ENCODE measurements around the gene ZNF408. TPM values are rescaled to one million over a fixed set of nuclear protein-coding genes. Genes with fewer than 3 reads are reported as not detected.

Gene ZNF408
- 5.1 and 7.4 TPM in 2 replicates for total RNA-seq (2014; rRNA removed; shearing (Covaris generic); ENCODE audit: low replicate concordance)

- Histone ChIP-seq H3K4me1 (ENCODE audit: low read length) (peaks cover 25% of the 10 kb centered on the region), H3K9me3 (ENCODE audit: low read length) (no peaks in the 10 kb centered on the region), H3K4me2 (ENCODE audit: low read depth, low read length, poor library complexity, severe bottlenecking) (peak within 1 kb of the TSS; percentile 80), H3K27ac (ENCODE audit: low read length) (peak within 1 kb of the TSS; percentile 63), H3K4me3 (ENCODE audit: low read length) (peak within 1 kb of the TSS; percentile 87), H3K36me3 (ENCODE audit: insufficient read depth, low read length) (peaks cover 16% of the 10 kb centered on the region), H4K20me1 (ENCODE audit: insufficient read depth, low read depth, low read length) (peaks cover 5% of the 10 kb centered on the region; the same call in 1 of the 2 replicates), H3K9ac (ENCODE audit: low read length) (peak within 1 kb of the TSS; percentile 78), H3K79me2 (ENCODE audit: low read length) (peaks cover 61% of the 10 kb centered on the region), H3K9me2 (replicated peaks; ENCODE audit: insufficient read depth, low read length) (no peaks in the 10 kb centered on the region), H3K27me3 (ENCODE audit: low read length) (no peaks in the 10 kb centered on the region), H2AFZ (ENCODE audit: low read length) (peak within 1 kb of the TSS; percentile 94)
- DNase-seq = peak; percentile 100
Observed at GRCh38 chr11:46700241-46701077, at the start of gene ZNF408, which contains the start of gene ARHGAP1. ZNF408 (plus strand) TSS chr11:46701031; CDS start chr11:46701048, 17 bp downstream. ARHGAP1 (minus strand) TSS chr11:46700619; CDS start chr11:46696107, 4,512 bp downstream.

DNA sequence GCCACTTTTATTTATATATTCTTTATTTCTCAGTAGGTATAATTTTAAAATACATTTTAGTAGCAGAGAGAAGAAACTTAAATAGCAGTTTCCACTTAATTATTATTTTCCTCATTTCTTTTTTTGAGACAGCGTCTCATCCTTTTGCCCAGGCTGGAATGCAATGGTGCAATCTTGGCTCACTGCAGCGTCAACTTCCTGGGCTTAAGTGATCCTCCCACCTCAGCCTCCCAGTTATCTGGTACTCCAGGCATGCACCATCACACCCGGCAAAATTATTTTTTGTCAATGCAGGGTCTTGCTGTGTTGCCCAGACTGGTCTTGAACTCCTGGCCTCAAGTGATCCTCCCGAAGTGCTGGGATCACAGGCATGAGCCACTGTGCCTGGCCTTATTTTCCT is 45.2 kb upstream of the ZNF408 start:
- peaks cover 10% of the 10 kb centered on the region; the same call in 1 of the 2 replicates for H3K36me3 ChIP-seq (ENCODE audit: insufficient read depth, low read length)

GRCh38 chr11:46657186-46657585 is 43.6 kb upstream of the ZNF408 start:
- Histone ChIP-seq H4K20me1 (ENCODE audit: insufficient read depth, low read depth, low read length) (no peaks in the 10 kb centered on the region), H3K36me3 (ENCODE audit: insufficient read depth, low read length) (peaks cover 13% of the 10 kb centered on the region; the same call in 1 of the 2 replicates), H3K4me2 (ENCODE audit: low read depth, low read length, poor library complexity, severe bottlenecking) (no peak overlapping the region), H3K4me3 (ENCODE audit: low read length) (no peak overlapping the region), H3K79me2 (ENCODE audit: low read length) (no peaks in the 10 kb centered on the region), H3K9ac (ENCODE audit: low read length) (no peak overlapping the region), H3K27ac (ENCODE audit: low read length) (no peak overlapping the region), H3K9me3 (ENCODE audit: low read length) (no peaks in the 10 kb centered on the region), H3K9me2 (replicated peaks; ENCODE audit: insufficient read depth, low read length) (no peaks in the 10 kb centered on the region), H2AFZ (ENCODE audit: low read length) (no peak overlapping the region), H3K4me1 (ENCODE audit: low read length) (no peaks in the 10 kb centered on the region), H3K27me3 (ENCODE audit: low read length) (no peaks in the 10 kb centered on the region)
- no peak for DNase-seq

More for the DNA sequence above, 45.2 kb upstream of the ZNF408 start:
- Histone ChIP-seq H3K9me3 (ENCODE audit: low read length) (no peaks in the 10 kb centered on the region), H3K9ac (ENCODE audit: low read length) (no peak overlapping the region), H2AFZ (ENCODE audit: low read length) (no peak overlapping the region), H3K4me1 (ENCODE audit: low read length) (no peaks in the 10 kb centered on the region), H4K20me1 (ENCODE audit: insufficient read depth, low read depth, low read length) (no peaks in the 10 kb centered on the region), H3K4me3 (ENCODE audit: low read length) (no peak overlapping the region), H3K4me2 (ENCODE audit: low read depth, low read length, poor library complexity, severe bottlenecking) (no peak overlapping the region), H3K79me2 (ENCODE audit: low read length) (no peaks in the 10 kb centered on the region), H3K9me2 (replicated peaks; ENCODE audit: insufficient read depth, low read length) (no peaks in the 10 kb centered on the region), H3K27me3 (ENCODE audit: low read length) (no peaks in the 10 kb centered on the region), H3K27ac (ENCODE audit: low read length) (no peak overlapping the region)
- DNase-seq = no peak

DNA sequence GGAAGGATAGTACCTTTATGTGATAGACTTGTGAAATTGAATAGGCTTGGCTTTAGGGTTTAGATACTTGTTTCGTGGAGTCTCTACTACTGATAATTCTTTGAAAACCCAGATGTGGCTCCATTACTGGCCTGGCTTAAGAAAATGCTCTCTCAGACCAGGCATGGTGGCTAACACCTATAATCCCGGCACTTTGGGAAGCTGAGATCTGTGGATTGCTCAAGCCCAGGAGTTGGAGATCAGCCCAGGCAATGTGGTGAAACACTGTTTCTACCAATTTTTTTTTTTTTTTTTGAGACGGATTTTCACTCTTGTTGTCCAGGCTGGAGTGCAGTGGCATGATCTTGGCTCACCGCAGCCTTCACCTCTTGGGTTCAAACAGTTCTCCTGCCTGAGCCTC is 42.6 kb upstream of the ZNF408 start:
- Histone ChIP-seq H3K27me3 (ENCODE audit: low read length) (no peaks in the 10 kb centered on the region), H3K36me3 (ENCODE audit: insufficient read depth, low read length) (peaks cover 15% of the 10 kb centered on the region; the same call in 1 of the 2 replicates), H3K4me2 (ENCODE audit: low read depth, low read length, poor library complexity, severe bottlenecking) (no peak overlapping the region), H3K4me1 (ENCODE audit: low read length) (no peaks in the 10 kb centered on the region), H3K79me2 (ENCODE audit: low read length) (no peaks in the 10 kb centered on the region), H3K4me3 (ENCODE audit: low read length) (no peak overlapping the region), H4K20me1 (ENCODE audit: insufficient read depth, low read depth, low read length) (no peaks in the 10 kb centered on the region), H3K27ac (ENCODE audit: low read length) (no peak overlapping the region), H2AFZ (ENCODE audit: low read length) (no peak overlapping the region), H3K9ac (ENCODE audit: low read length) (no peak overlapping the region), H3K9me3 (ENCODE audit: low read length) (no peaks in the 10 kb centered on the region), H3K9me2 (replicated peaks; ENCODE audit: insufficient read depth, low read length) (no peaks in the 10 kb centered on the region)
- DNase-seq = no peak

DNA sequence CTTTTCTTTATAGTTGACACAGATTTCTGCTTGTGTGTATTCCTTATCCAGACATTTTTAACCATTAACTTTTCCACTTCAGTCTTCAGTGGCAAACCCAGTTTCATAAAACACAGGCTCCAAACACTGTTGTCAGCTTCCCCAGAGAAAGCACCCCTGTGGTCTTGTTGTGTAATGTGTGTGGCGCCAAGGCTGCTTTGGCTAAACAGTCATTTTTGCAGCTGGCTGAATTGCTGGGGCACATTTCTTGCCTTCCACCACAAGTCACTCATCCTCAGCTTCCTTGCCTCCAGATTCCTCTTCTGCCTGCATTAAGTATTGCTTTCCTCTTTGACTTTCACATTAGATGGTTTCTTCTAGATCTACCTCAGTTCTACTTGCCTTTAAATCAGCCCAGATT is 40.9 kb upstream of the ZNF408 start:
- H3K9ac ChIP-seq (ENCODE audit: low read length) = no peak overlapping the region
- H3K27me3 ChIP-seq (ENCODE audit: low read length) = no peaks in the 10 kb centered on the region
- no peaks in the 10 kb centered on the region for H3K4me1 ChIP-seq (ENCODE audit: low read length)
- H3K9me2 ChIP-seq (replicated peaks; ENCODE audit: insufficient read depth, low read length) = no peaks in the 10 kb centered on the region
- no peak overlapping the region for H2AFZ ChIP-seq (ENCODE audit: low read length)
- no peak overlapping the region for H3K4me2 ChIP-seq (ENCODE audit: low read depth, low read length, poor library complexity, severe bottlenecking)
- H3K79me2 ChIP-seq (ENCODE audit: low read length) = no peaks in the 10 kb centered on the region
- no peaks in the 10 kb centered on the region for H3K9me3 ChIP-seq (ENCODE audit: low read length)
- H3K36me3 ChIP-seq (ENCODE audit: insufficient read depth, low read length) = peaks cover 15% of the 10 kb centered on the region; the same call in 1 of the 2 replicates
- no peak for DNase-seq
- H4K20me1 ChIP-seq (ENCODE audit: insufficient read depth, low read depth, low read length) = no peaks in the 10 kb centered on the region
- no peak overlapping the region for H3K4me3 ChIP-seq (ENCODE audit: low read length)
- no peak overlapping the region for H3K27ac ChIP-seq (ENCODE audit: low read length)

DNA sequence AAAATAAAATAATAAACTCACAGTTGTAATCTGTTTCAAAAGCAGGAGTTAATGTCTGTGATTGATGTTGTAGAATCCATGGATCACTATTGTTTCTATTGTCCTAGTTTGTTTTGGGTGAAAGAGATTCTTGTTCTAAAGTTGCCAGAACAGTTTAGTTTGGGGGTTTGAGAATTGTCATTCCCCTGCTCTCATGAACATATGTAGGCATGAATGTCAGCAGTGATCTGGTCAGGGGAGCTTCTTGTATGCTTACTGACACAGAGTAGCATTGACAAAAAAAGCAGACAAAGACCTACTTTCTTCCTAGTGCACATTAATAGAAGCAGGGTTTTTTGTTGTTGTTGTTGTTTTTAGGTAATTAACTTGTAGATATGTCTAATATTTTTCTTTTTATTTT is 39.0 kb upstream of the ZNF408 start:
- H3K4me3 ChIP-seq (ENCODE audit: low read length) = no peak overlapping the region
- H3K79me2 ChIP-seq (ENCODE audit: low read length) = no peaks in the 10 kb centered on the region
- H3K9me3 ChIP-seq (ENCODE audit: low read length) = no peaks in the 10 kb centered on the region
- H3K4me2 ChIP-seq (ENCODE audit: low read depth, low read length, poor library complexity, severe bottlenecking) = no peak overlapping the region
- H3K27ac ChIP-seq (ENCODE audit: low read length) = no peak overlapping the region
- no peak for DNase-seq
- H3K36me3 ChIP-seq (ENCODE audit: insufficient read depth, low read length) = peaks cover 21% of the 10 kb centered on the region; the same call in 1 of the 2 replicates
- no peaks in the 10 kb centered on the region for H4K20me1 ChIP-seq (ENCODE audit: insufficient read depth, low read depth, low read length)
- H2AFZ ChIP-seq (ENCODE audit: low read length) = no peak overlapping the region
- H3K4me1 ChIP-seq (ENCODE audit: low read length) = 0 out of 2 replicates have a peak, but pooled peaks cover 6% of the 10 kb centered on the region
- no peaks in the 10 kb centered on the region for H3K9me2 ChIP-seq (replicated peaks; ENCODE audit: insufficient read depth, low read length)
- no peaks in the 10 kb centered on the region for H3K27me3 ChIP-seq (ENCODE audit: low read length)
- no peak overlapping the region for H3K9ac ChIP-seq (ENCODE audit: low read length)

- Histone ChIP-seq H3K4me2 (ENCODE audit: low read depth, low read length, poor library complexity, severe bottlenecking) (no peak overlapping the region), H3K27ac (ENCODE audit: low read length) (no peak overlapping the region), H2AFZ (ENCODE audit: low read length) (no peak overlapping the region), H3K79me2 (ENCODE audit: low read length) (no peaks in the 10 kb centered on the region), H3K9me3 (ENCODE audit: low read length) (no peaks in the 10 kb centered on the region), H3K4me1 (ENCODE audit: low read length) (peaks cover 11% of the 10 kb centered on the region; the same call in 1 of the 2 replicates), H3K36me3 (ENCODE audit: insufficient read depth, low read length) (peaks cover 21% of the 10 kb centered on the region; the same call in 1 of the 2 replicates), H3K9ac (ENCODE audit: low read length) (no peak overlapping the region), H4K20me1 (ENCODE audit: insufficient read depth, low read depth, low read length) (no peaks in the 10 kb centered on the region), H3K27me3 (ENCODE audit: low read length) (no peaks in the 10 kb centered on the region), H3K9me2 (replicated peaks; ENCODE audit: insufficient read depth, low read length) (no peaks in the 10 kb centered on the region), H3K4me3 (ENCODE audit: low read length) (no peak overlapping the region)
- no peak for DNase-seq
Observed at GRCh38 chr11:46662366-46662765, 38.5 kb upstream of the ZNF408 start.

DNA sequence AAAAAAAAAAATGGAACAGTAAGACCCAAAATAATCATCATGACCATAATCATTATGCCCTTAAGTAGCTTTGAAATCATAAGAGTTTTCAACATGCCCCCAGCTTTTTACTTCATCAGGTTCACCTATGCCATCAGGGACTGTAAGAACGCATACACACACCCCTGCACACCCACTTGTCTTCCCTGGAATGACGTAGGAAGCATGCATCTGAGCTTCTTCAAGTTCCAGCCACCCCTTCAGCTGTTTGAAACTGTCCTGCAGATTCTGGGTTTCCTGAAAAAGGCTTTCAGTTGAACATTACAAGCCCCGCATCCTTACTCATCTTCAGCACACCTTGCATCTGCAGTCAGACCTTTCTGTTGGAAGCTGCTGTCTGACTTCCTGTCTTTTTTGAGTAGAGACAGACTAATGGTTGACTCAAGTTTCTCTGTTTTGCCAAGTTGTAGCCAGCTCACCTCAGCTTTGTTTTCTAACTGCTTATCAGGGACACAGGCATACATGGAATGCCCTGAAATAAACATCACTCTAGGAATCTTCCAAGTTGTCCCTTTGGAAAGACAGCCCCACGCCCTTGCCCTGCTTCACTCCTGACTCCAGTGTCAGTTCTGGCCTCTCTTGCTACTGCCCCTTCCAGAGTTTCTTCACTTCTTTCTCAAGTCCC is 37.4 kb upstream of the ZNF408 start:
- Histone ChIP-seq H3K27me3 (ENCODE audit: low read length) (no peaks in the 10 kb centered on the region), H3K79me2 (ENCODE audit: low read length) (no peaks in the 10 kb centered on the region), H3K9ac (ENCODE audit: low read length) (no peak overlapping the region), H4K20me1 (ENCODE audit: insufficient read depth, low read depth, low read length) (no peaks in the 10 kb centered on the region), H3K9me3 (ENCODE audit: low read length) (no peaks in the 10 kb centered on the region), H3K36me3 (ENCODE audit: insufficient read depth, low read length) (peaks cover 17% of the 10 kb centered on the region; the same call in 1 of the 2 replicates), H3K4me2 (ENCODE audit: low read depth, low read length, poor library complexity, severe bottlenecking) (no peak overlapping the region), H2AFZ (ENCODE audit: low read length) (no peak overlapping the region), H3K27ac (ENCODE audit: low read length) (no peak overlapping the region), H3K4me1 (ENCODE audit: low read length) (peaks cover 15% of the 10 kb centered on the region; the same call in 1 of the 2 replicates), H3K4me3 (ENCODE audit: low read length) (no peak overlapping the region), H3K9me2 (replicated peaks; ENCODE audit: insufficient read depth, low read length) (no peaks in the 10 kb centered on the region)
- DNase-seq = no peak
